HG02981 (cell line): ENCODE measurements around the gene HEATR3.
"Not testable (repeated sequence)": the region's sequence is repeated elsewhere in the genome, so short reads cannot be mapped to it uniquely, and the experiment has no call there.

Experiments
- ATAC-seq: cut with Tn5 transposase; IDR thresholded peaks from one replicate; pipeline ENCODE4 v1.9.1; 2021; ENCODE audit warnings: mild to moderate bottlenecking, moderate library complexity; ENCODE audit not compliant: unreplicated experiment

Gene HEATR3

GRCh38 chr16:50096791-50097190, 31.0 kb downstream of the HEATR3 start:
- no peak for ATAC-seq

- ATAC-seq, result no peak
These were observed 34.3 kb downstream of the HEATR3 start for GRCh38 chr16:50099957-50100648.

GRCh38 chr16:50102051-50102746, 36.4 kb downstream of the HEATR3 start:
- ATAC-seq, result no peak

- ATAC-seq, result no peak
These were observed 38.0 kb downstream of the HEATR3 start for GRCh38 chr16:50103764-50104163.

- ATAC-seq, result no peak
These were observed 48.8 kb downstream of the HEATR3 start for GRCh38 chr16:50114357-50115129.

GRCh38 chr16:50120711-50121110, 54.9 kb downstream of the HEATR3 start:
- ATAC-seq, result no peak

GRCh38 chr16:50121278-50121677, 55.5 kb downstream of the HEATR3 start:
- peak; percentile 51 for ATAC-seq

GRCh38 chr16:50121721-50122445, 56.1 kb downstream of the HEATR3 start:
- peak; percentile 58 for ATAC-seq

- no peak for ATAC-seq
These were observed 57.6 kb downstream of the HEATR3 start for GRCh38 chr16:50123417-50123816.

- ATAC-seq, result no peak
These were observed 59.0 kb downstream of the HEATR3 start for GRCh38 chr16:50124769-50125168.

GRCh38 chr16:50126183-50126582, 60.4 kb downstream of the HEATR3 start:
- no peak for ATAC-seq

GRCh38 chr16:50132571-50132970, 66.8 kb downstream of the HEATR3 start:
- ATAC-seq, result not testable (repeated sequence)

GRCh38 chr16:50133214-50133613, 67.4 kb downstream of the HEATR3 start:
- ATAC-seq, result no peak

- ATAC-seq, result no peak
These were observed 70.6 kb downstream of the HEATR3 start for GRCh38 chr16:50136399-50136798.

- ATAC-seq, result no peak
These were observed 71.5 kb downstream of the HEATR3 start for GRCh38 chr16:50137268-50137667.

GRCh38 chr16:50139580-50139979, 73.8 kb downstream of the HEATR3 start:
- no peak for ATAC-seq

- ATAC-seq, result no peak
These were observed 78.4 kb downstream of the HEATR3 start for GRCh38 chr16:50144211-50144610.

- no peak for ATAC-seq
These were observed 81.0 kb downstream of the HEATR3 start for GRCh38 chr16:50146479-50147435.

GRCh38 chr16:50151322-50151721, 85.6 kb downstream of the HEATR3 start:
- ATAC-seq, result no peak

GRCh38 chr16:50151756-50152155, 86.0 kb downstream of the HEATR3 start:
- ATAC-seq, result no peak
